Right atrium auricular region (tissue), 2 donors: ENCODE data around the gene MPV17L2. TPM values are rescaled to one million over a fixed set of nuclear protein-coding genes. Genes with fewer than 3 reads are reported as not detected.
"Not testable (repeated sequence)": the region's sequence is repeated elsewhere in the genome, so short reads cannot be mapped to it uniquely, and the experiment has no call there.

Experiments
- DNase-seq: peaks from one replicate; pipeline ENCODE4 v3.0.0-alpha.2; 2019; ENCODE audit warnings: low spot score
- H3K27ac ChIP-seq, 2 donors: fragments of 200-600 bp; sonication (generic); 1 replicate in 1 of 2; 2 replicates in 1 of 2; pipeline ENCODE4 v1.5.1; 2016 to 2019
- H3K27me3 ChIP-seq, 2 donors: fragments of 200-600 bp; sonication (generic); one replicate each; pipeline versions ENCODE4 v1.5.1 to v1.6.0; 2017 to 2019
- H3K36me3 ChIP-seq: fragments of 200-600 bp; sonication (generic); one replicate; pipeline ENCODE4 v1.5.1; 2016
- H3K4me1 ChIP-seq, 2 donors: fragments of 200-600 bp; sonication (generic); one replicate each; pipeline versions ENCODE4 v1.5.1 to v1.6.0; 2017 to 2019
- H3K4me3 ChIP-seq, 2 donors: fragments of 200-600 bp; sonication (generic); 1 replicate in 1 of 2; 2 replicates in 1 of 2; pipeline ENCODE4 v1.5.1; 2017 to 2019; ENCODE audit warnings: mild to moderate bottlenecking in 1 of 2, moderate library complexity in 1 of 2
- H3K9me3 ChIP-seq, 2 donors: fragments of 200-600 bp; sonication (generic); one replicate each; pipeline ENCODE4 v1.5.1; 2019
- total RNA-seq, 2 donors: library from RNA; depleted of rRNA; stranded (reverse); fragments of >200 nt; gene quantifications; one replicate each; pipeline ENCODE4 v1.1.0, GENCODE V29; 2016
- TF ChIP-seq, protein P1 (sequence below), 2 donors: fragments of 200-600 bp; sonication (generic); IDR thresholded peaks; one replicate each; pipeline ENCODE4 v1.5.1; 2019; ENCODE audit warnings: antibody characterized with exemption in 2 of 2

Gene MPV17L2
- total RNA-seq, 2 donors from 2014 or later: 28.3 to 40.8 TPM

GRCh38 chr19:18208098-18208951, 15.3 kb downstream of the MPV17L2 start:
- peaks cover 0 to 19% of the 10 kb centered on the region in 2 donors for H3K4me1 ChIP-seq
- TF ChIP-seq, protein P1, sequence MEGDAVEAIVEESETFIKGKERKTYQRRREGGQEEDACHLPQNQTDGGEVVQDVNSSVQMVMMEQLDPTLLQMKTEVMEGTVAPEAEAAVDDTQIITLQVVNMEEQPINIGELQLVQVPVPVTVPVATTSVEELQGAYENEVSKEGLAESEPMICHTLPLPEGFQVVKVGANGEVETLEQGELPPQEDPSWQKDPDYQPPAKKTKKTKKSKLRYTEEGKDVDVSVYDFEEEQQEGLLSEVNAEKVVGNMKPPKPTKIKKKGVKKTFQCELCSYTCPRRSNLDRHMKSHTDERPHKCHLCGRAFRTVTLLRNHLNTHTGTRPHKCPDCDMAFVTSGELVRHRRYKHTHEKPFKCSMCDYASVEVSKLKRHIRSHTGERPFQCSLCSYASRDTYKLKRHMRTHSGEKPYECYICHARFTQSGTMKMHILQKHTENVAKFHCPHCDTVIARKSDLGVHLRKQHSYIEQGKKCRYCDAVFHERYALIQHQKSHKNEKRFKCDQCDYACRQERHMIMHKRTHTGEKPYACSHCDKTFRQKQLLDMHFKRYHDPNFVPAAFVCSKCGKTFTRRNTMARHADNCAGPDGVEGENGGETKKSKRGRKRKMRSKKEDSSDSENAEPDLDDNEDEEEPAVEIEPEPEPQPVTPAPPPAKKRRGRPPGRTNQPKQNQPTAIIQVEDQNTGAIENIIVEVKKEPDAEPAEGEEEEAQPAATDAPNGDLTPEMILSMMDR (IDR thresholded peaks at IDR 0.05): peak; percentile 87
- no peaks in the 10 kb centered on the region for H3K9me3 ChIP-seq
- H3K27me3 ChIP-seq: no peaks in the 10 kb centered on the region
- H3K27ac ChIP-seq: peak overlapping the region; percentile 42 to 46
- DNase-seq: no peak
- no peak overlapping the region for H3K4me3 ChIP-seq
- H3K36me3 ChIP-seq: no peaks in the 10 kb centered on the region

DNA sequence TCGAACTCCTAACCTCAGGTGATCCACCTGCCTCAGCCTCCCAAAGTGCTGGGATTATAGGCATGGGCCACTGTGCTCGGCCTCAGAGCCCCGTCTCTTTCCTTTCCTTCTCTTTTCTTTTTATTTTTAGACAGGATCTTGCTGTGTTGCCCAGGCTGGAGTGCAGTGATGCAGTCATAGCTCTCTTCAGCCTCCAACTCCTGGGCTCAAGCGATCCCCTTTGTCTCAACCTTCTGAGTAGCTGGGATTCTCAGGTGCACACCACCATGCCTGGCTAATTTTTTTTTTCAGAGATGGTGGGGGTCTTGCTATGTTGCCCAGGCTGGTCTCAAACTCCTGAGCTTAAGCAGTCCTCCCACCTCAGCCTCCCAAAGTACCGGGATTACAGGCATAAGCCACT, 16.9 kb downstream of the MPV17L2 start:
- peaks cover 0 to 16% of the 10 kb centered on the region in 2 donors for H3K4me1 ChIP-seq
- H3K36me3 ChIP-seq, H3K27ac ChIP-seq, H3K27me3 ChIP-seq, H3K4me3 ChIP-seq, H3K9me3 ChIP-seq, DNase-seq: not testable (repeated sequence)

- H3K4me1 ChIP-seq: peaks cover 0 to 7% of the 10 kb centered on the region in 2 donors
- H3K36me3 ChIP-seq: no peaks in the 10 kb centered on the region
- H3K27me3 ChIP-seq: no peaks in the 10 kb centered on the region
- no peak for DNase-seq
- TF ChIP-seq, protein P1 (IDR thresholded peaks at IDR 0.05): no peak
- no peak overlapping the region for H3K4me3 ChIP-seq
- no peak overlapping the region for H3K27ac ChIP-seq
- H3K9me3 ChIP-seq: no peaks in the 10 kb centered on the region
Measured at GRCh38 chr19:18211683-18212082, 18.7 kb downstream of the MPV17L2 start.

GRCh38 chr19:18214779-18215433, 21.9 kb downstream of the MPV17L2 start:
- H3K4me3 ChIP-seq: no peak overlapping the region
- no peaks in the 10 kb centered on the region for H3K36me3 ChIP-seq
- TF ChIP-seq, protein P1 (IDR thresholded peaks at IDR 0.05): no peak
- H3K27ac ChIP-seq: no peak overlapping the region
- no peaks in the 10 kb centered on the region for H3K27me3 ChIP-seq
- H3K9me3 ChIP-seq: no peaks in the 10 kb centered on the region
- no peaks in the 10 kb centered on the region for H3K4me1 ChIP-seq
- no peak for DNase-seq

- Histone ChIP-seq H3K36me3 (no peaks in the 10 kb centered on the region), H3K4me3 (no peak overlapping the region), H3K27ac (no peak overlapping the region), H3K4me1 (no peaks in the 10 kb centered on the region), H3K27me3 (no peaks in the 10 kb centered on the region), H3K9me3 (no peaks in the 10 kb centered on the region)
- TF ChIP-seq, protein P1 (IDR thresholded peaks at IDR 0.05): no peak
- no peak for DNase-seq
Measured at GRCh38 chr19:18216789-18217188, 23.8 kb downstream of the MPV17L2 start.

DNA sequence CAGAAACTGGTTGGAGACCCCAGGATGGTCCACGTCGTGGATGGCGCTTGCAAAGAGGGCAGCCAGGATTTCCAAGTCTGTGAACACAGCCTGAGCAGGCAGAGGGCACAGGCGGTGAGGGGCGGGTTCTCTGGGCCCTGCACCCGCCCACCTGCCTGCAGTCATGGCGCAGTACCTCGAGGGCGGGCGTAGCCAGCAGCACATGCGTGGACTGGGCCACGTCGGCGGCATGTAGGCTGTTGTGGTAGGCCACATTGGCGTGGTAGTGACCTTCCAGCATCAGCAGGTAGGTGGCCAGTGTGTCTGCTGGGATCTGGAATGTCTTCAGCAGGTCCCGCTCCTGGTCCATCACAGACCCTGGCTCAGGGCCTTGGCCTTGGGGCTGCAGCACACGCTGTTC, 25.1 kb downstream of the MPV17L2 start:
- Histone ChIP-seq H3K4me3 (no peak overlapping the region), H3K27me3 (no peaks in the 10 kb centered on the region), H3K4me1 (no peaks in the 10 kb centered on the region), H3K27ac (no peak overlapping the region), H3K36me3 (no peaks in the 10 kb centered on the region), H3K9me3 (no peaks in the 10 kb centered on the region)
- TF ChIP-seq, protein P1 (IDR thresholded peaks at IDR 0.05): no peak
- DNase-seq: no peak
